HepG2 (cell line): ENCODE measurements around the gene RANBP3. TPM values are rescaled to one million over a fixed set of nuclear protein-coding genes. Genes with fewer than 3 reads are reported as not detected.
A peak's percentile ranks its signal among the peaks of the same experiment; 100 is the strongest.

Experiments
- CSRNP1 ChIP-seq: sonication (generic); formaldehyde crosslinking; IDR thresholded peaks from 2 replicates; pipeline ENCODE4 v1.8.1; 2023; ENCODE audit warnings: mild to moderate bottlenecking, missing genetic modification reagents
- DMTF1 ChIP-seq: sonication (generic); formaldehyde crosslinking; IDR thresholded peaks from 2 replicates; pipeline ENCODE4 v1.4.0; 2020; ENCODE audit warnings: mild to moderate bottlenecking, missing genetic modification reagents
- EHMT2 ChIP-seq: fragments of 200-600 bp; sonication (generic); IDR thresholded peaks from 2 replicates; pipeline ENCODE4 v1.7.0; 2017; ENCODE audit warnings: antibody characterized with exemption, low read depth, low read length, borderline replicate concordance
- MYNN ChIP-seq: sonication (generic); formaldehyde crosslinking; IDR thresholded peaks from 2 replicates; pipeline ENCODE4 v1.4.0; 2020; ENCODE audit warnings: mild to moderate bottlenecking, low read depth, missing genetic modification reagents
- NCOA2 ChIP-seq: sonication (generic); formaldehyde crosslinking; IDR thresholded peaks from 2 replicates; pipeline ENCODE4 v1.8.0; 2022; ENCODE audit warnings: inconsistent platforms
- NFATC3 ChIP-seq: sonication (generic); formaldehyde crosslinking; IDR thresholded peaks from 2 replicates; pipeline ENCODE4 v1.5.1; 2020; ENCODE audit warnings: mild to moderate bottlenecking, missing genetic modification reagents
- NPAS2 ChIP-seq: sonication (generic); formaldehyde crosslinking; IDR thresholded peaks from 2 replicates; pipeline ENCODE4 v1.8.0; 2022; ENCODE audit warnings: mild to moderate bottlenecking, missing genetic modification reagents, borderline replicate concordance
- SUZ12 ChIP-seq: fragments of 150-350 bp; IDR thresholded peaks from 2 replicates; pipeline ENCODE4 v1.6.1; 2014; ENCODE audit warnings: low read depth, low read length
- SYNCRIP ChIP-seq: fragments of 200-400 bp; formaldehyde crosslinking; IDR thresholded peaks from 2 replicates; pipeline ENCODE4 v1.6.1; 2018; ENCODE audit warnings: mild to moderate bottlenecking, low read depth, low read length; ENCODE audit not compliant: insufficient read depth
- ZFP1 ChIP-seq: IDR thresholded peaks from 2 replicates; pipeline ENCODE4 v1.6.1; 2016
- ZKSCAN8 ChIP-seq: IDR thresholded peaks from 2 replicates; pipeline ENCODE4 v1.6.1; 2016; ENCODE audit warnings: borderline replicate concordance, missing genetic modification reagents, missing compliant biosample characterization
- ZMYM2 ChIP-seq: sonication (generic); formaldehyde crosslinking; IDR thresholded peaks from 2 replicates; pipeline ENCODE4 v1.8.0; 2022; ENCODE audit warnings: mild to moderate bottlenecking, missing genetic modification reagents
- ZNF224 ChIP-seq: sonication (generic); formaldehyde crosslinking; IDR thresholded peaks from 2 replicates; pipeline ENCODE4 v1.5.0; 2020; ENCODE audit warnings: mild to moderate bottlenecking, missing genetic modification reagents
- ZNF329 ChIP-seq: sonication (generic); formaldehyde crosslinking; IDR thresholded peaks from 2 replicates; pipeline ENCODE4 v1.9.0; 2021; ENCODE audit warnings: low read depth, mild to moderate bottlenecking, missing genetic modification reagents
- ZNF337 ChIP-seq: sonication (generic); formaldehyde crosslinking; IDR thresholded peaks from 2 replicates; pipeline ENCODE4 v1.5.1; 2020; ENCODE audit warnings: missing genetic modification reagents, low read depth, mild to moderate bottlenecking, borderline replicate concordance
- ZNF362 ChIP-seq: sonication (generic); formaldehyde crosslinking; IDR thresholded peaks from 2 replicates; pipeline ENCODE4 v1.4.0; 2020; ENCODE audit warnings: missing genetic modification reagents, mild to moderate bottlenecking, borderline replicate concordance
- ZNF546 ChIP-seq: sonication (generic); formaldehyde crosslinking; conservative IDR thresholded peaks from 2 replicates; pipeline ENCODE4 v1.8.1; 2023; ENCODE audit warnings: mild to moderate bottlenecking, missing genetic modification reagents
- ZNF841 ChIP-seq: sonication (generic); formaldehyde crosslinking; IDR thresholded peaks from 2 replicates; pipeline ENCODE4 v1.8.1; 2023; ENCODE audit warnings: missing genetic modification reagents, borderline replicate concordance
- ZSCAN29 ChIP-seq: sonication (generic); formaldehyde crosslinking; conservative IDR thresholded peaks from 2 replicates; pipeline ENCODE4 v1.4.0; 2020; ENCODE audit warnings: mild to moderate bottlenecking, missing genetic modification reagents
- polyA plus RNA-seq, 8 experiments: library from polyadenylated mRNA; depleted of rRNA in 3 of 8; stranded (reverse) in 7 of 8; unstranded in 1 of 8; fragments of >200 nt; fragmentation: Illumina TruSeq in 4 of 8; extraction: Trizol in 4 of 8; gene quantifications; 2 replicates each; pipeline versions ENCODE4 v1.2.1 to v1.2.3, GENCODE V29; 2011 to 2016; ENCODE audit warnings: low read depth in 4 of 8, missing spikeins in 1 of 8, mixed read lengths in 1 of 8; ENCODE audit not compliant: insufficient read depth in 1 of 8
- total RNA-seq, 5 experiments: library from RNA; depleted of rRNA; stranded (reverse); fragments of >200 nt; fragmentation: Illumina TruSeq; extraction: Trizol; gene quantifications; 2 replicates each; pipeline ENCODE4 v1.2.3, GENCODE V29; 2016; ENCODE audit warnings: low read depth in 1 of 5
- TF ChIP-seq, protein P1 (sequence below): sonication (generic); formaldehyde crosslinking; IDR thresholded peaks from 2 replicates; pipeline ENCODE4; 2020; ENCODE audit warnings: missing genetic modification reagents, mild to moderate bottlenecking, borderline replicate concordance

The RANBP3 gene
- total and polyA plus RNA-seq, 2 of the 13 experiments (the other 11 are each of a cell fraction or from before 2014, with no cell fraction given) = 39.5 to 149 TPM

DNA sequence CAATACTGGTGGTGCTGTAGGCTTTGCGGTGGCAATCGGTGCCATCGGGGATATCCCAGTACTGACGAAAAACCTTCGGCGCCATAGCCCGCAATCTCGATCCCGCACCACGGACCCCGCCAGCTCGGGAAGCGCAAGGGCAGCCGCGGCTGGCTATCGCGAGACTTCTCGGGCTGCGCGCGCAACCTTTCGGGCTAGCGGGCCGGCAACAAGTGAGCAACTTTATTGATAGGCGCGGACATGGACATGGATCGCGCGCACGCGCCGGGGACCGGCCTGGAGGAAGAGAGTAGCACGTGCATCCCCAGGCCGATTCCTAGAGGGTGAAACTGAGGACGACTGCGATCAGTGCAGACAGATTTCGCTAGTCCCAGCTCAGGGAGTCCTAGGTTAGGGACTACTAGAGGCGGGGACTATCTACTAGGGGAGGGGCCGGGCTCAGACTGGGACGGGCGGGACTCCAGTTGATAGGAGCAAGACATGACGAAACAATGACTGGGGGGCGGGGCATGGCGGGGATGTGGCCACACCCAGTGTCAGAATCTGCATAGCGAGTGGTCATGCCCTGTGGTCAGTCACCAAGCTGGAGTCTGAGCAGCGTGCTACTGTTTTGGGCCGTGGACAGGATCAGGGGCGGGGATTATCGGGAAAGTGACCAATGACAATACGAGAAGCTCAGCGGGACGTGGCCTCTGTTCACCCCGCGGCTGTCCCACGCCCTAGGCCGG, 74.2 kb downstream of the RANBP3 start, which contains the start of gene NDUFA11 (continued):
- TF ChIP-seq EHMT2 (no peak), ZNF224 (0 out of 2 replicates have a peak, but pooled peaks have one; percentile 63), ZNF362 (CRISPR knock-in tag) (no peak), ZNF546 (0 out of 2 replicates have a peak, but pooled peaks have one; percentile 58), ZFP1 (CRISPR knock-in tag) (0 out of 2 replicates have a peak, but pooled peaks have one; percentile 67), ZNF841 (no peak), SUZ12 (no peak), NPAS2 (CRISPR knock-in tag) (no peak), CSRNP1 (CRISPR knock-in tag) (peak; percentile 80; the same call in 1 of the 2 replicates), ZNF337 (CRISPR knock-in tag) (peak; percentile 58; the same call in 1 of the 2 replicates), MYNN (CRISPR knock-in tag) (no peak), DMTF1 (CRISPR knock-in tag) (no peak), ZKSCAN8 (no peak), NCOA2 (CRISPR knock-in tag) (no peak), SYNCRIP (no peak), NFATC3 (0 out of 2 replicates have a peak, but pooled peaks have one; percentile 79), ZMYM2 (CRISPR knock-in tag) (peak; percentile 51), ZSCAN29 (CRISPR knock-in tag) (no peak), ZNF329 (CRISPR knock-in tag) (0 out of 2 replicates have a peak, but pooled peaks have one; percentile 71)
- TF ChIP-seq, protein P1, sequence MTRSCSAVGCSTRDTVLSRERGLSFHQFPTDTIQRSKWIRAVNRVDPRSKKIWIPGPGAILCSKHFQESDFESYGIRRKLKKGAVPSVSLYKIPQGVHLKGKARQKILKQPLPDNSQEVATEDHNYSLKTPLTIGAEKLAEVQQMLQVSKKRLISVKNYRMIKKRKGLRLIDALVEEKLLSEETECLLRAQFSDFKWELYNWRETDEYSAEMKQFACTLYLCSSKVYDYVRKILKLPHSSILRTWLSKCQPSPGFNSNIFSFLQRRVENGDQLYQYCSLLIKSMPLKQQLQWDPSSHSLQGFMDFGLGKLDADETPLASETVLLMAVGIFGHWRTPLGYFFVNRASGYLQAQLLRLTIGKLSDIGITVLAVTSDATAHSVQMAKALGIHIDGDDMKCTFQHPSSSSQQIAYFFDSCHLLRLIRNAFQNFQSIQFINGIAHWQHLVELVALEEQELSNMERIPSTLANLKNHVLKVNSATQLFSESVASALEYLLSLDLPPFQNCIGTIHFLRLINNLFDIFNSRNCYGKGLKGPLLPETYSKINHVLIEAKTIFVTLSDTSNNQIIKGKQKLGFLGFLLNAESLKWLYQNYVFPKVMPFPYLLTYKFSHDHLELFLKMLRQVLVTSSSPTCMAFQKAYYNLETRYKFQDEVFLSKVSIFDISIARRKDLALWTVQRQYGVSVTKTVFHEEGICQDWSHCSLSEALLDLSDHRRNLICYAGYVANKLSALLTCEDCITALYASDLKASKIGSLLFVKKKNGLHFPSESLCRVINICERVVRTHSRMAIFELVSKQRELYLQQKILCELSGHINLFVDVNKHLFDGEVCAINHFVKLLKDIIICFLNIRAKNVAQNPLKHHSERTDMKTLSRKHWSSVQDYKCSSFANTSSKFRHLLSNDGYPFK = peak; percentile 91
